ACC112 (cell line): ENCODE data around the gene OR6B3.

ENCODE experiments used
- H2AFZ ChIP-seq: fragments of 200-600 bp; sonication (generic); one replicate; pipeline ENCODE4 v1.6.0; 2017; ENCODE audit warnings: antibody characterized with exemption, low read length; ENCODE audit not compliant: unreplicated experiment
- H3K27ac ChIP-seq: fragments of 200-600 bp; sonication (generic); 2 replicates; pipeline ENCODE4 v1.5.1; 2014; ENCODE audit warnings: low read depth, mild to moderate bottlenecking, antibody characterized with exemption, low read length, moderate library complexity
- H3K27me3 ChIP-seq: fragments of 200-600 bp; sonication (generic); 2 replicates; pipeline ENCODE4 v1.6.1; 2014; ENCODE audit warnings: mild to moderate bottlenecking, antibody characterized with exemption, low read length, moderate library complexity, mixed read lengths; ENCODE audit not compliant: insufficient read depth
- H3K36me3 ChIP-seq: fragments of 200-600 bp; sonication (generic); 2 replicates; pipeline ENCODE4 v1.6.1; 2016; ENCODE audit warnings: mild to moderate bottlenecking, antibody characterized with exemption, low read length, moderate library complexity, mixed read lengths; ENCODE audit not compliant: insufficient read depth
- H3K4me1 ChIP-seq: fragments of 200-600 bp; sonication (generic); one replicate; pipeline ENCODE4 v1.6.1; 2016; ENCODE audit warnings: low read length, mixed read lengths; ENCODE audit not compliant: insufficient read depth, unreplicated experiment, control insufficient read depth
- H3K4me3 ChIP-seq: fragments of 200-600 bp; sonication (generic); 2 replicates; pipeline ENCODE4 v1.5.1; 2014; ENCODE audit warnings: mild to moderate bottlenecking, low read depth, low read length
- H3K79me2 ChIP-seq: fragments of 200-600 bp; sonication (generic); one replicate; pipeline ENCODE4 v1.6.0; 2016; ENCODE audit warnings: low read length; ENCODE audit not compliant: control insufficient read depth, unreplicated experiment, insufficient read depth

Gene OR6B3

GRCh38 chr2:240021488-240022104, 31.7 kb downstream of the OR6B3 start:
- Histone ChIP-seq H3K79me2 (peaks cover 49% of the 10 kb centered on the region), H2AFZ (no peak overlapping the region), H3K27ac (no peak overlapping the region), H3K4me1 (peaks cover 11% of the 10 kb centered on the region), H3K4me3 (no peak overlapping the region), H3K27me3 (no peaks in the 10 kb centered on the region), H3K36me3 (peaks cover 19% of the 10 kb centered on the region)

DNA sequence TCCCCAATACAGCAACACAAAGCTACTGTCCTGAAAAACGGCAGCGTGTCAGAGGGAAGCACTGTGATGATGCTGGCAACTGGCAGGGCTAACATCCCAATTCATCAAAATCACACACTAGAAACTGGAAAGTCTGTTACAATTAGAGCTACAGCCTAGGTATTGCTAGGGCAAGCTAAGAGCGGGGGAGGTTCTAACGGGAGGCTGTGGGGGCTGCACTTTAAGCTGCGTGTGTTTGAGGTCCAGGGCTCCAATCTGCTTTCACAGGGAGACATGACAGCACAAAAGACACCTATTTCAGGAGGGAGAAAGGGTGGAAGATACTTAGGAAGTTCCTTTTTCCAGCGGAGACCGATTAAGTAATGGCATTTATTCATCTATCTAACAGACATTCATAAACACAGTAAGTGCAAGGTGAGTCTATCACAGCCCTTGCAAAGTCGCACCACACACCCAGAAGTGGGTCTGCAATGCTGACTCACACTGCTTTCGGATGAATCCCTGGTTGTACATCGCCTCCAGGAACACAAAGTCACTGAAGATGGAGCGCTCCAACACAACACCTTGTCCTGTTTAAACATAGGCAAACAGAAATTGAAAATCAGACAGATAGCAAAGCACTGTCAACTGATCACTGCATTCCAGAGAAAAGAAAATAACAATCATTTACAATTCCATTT, 35.1 kb downstream of the OR6B3 start:
- no peak overlapping the region for H3K4me3 ChIP-seq
- H3K36me3 ChIP-seq = peaks cover 19% of the 10 kb centered on the region
- no peak overlapping the region for H3K27ac ChIP-seq
- peaks cover 32% of the 10 kb centered on the region for H3K79me2 ChIP-seq
- peaks cover 3% of the 10 kb centered on the region for H3K4me1 ChIP-seq
- no peak overlapping the region for H2AFZ ChIP-seq
- H3K27me3 ChIP-seq = no peaks in the 10 kb centered on the region

DNA sequence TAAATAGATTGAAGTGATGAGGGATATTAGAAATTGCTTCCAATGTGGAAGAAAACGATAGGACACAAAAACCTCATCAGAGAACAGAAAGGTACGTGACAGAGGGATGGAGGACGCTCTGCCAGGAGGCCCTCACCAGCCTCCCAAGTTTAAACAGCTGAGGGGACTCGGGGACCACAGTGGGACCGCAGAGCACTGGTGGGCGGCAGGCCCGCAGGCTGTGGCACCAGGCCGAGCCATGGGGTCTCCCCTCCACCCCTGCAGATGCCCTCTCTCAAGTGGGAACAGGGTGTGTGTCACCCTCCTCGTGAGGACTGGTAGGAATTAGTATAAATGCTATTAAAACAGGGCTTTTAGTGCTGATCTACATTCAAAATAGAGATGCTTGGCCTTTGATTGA, 39.0 kb downstream of the OR6B3 start:
- Histone ChIP-seq H3K27me3 (no peaks in the 10 kb centered on the region), H3K79me2 (peaks cover 3% of the 10 kb centered on the region), H3K4me1 (no peaks in the 10 kb centered on the region), H3K4me3 (no peak overlapping the region), H2AFZ (no peak overlapping the region), H3K27ac (no peak overlapping the region), H3K36me3 (peaks cover 11% of the 10 kb centered on the region)

DNA sequence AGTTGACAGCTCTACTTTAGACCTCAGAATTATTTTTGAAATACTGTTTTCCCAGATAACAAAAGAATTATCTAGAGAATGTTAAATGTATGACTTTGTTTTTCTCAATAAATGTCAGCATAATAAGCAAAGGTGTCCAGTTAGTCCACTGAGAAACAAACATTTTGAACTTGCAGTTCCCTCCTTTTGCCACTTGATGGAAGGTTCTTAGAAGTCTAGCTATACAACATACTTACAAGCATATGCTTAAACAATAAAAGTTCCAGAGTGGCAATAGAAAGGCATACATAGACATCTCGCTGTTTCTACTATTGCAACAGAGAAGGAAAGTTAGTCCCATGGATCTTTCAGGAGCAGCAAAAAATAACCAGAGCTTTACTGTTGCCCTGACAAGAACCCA, 40.0 kb downstream of the OR6B3 start:
- H3K4me3 ChIP-seq = no peak overlapping the region
- H2AFZ ChIP-seq = no peak overlapping the region
- no peak overlapping the region for H3K27ac ChIP-seq
- H3K4me1 ChIP-seq = no peaks in the 10 kb centered on the region
- peaks cover 9% of the 10 kb centered on the region for H3K36me3 ChIP-seq
- no peaks in the 10 kb centered on the region for H3K27me3 ChIP-seq
- H3K79me2 ChIP-seq = peaks cover under 1% of the 10 kb centered on the region

DNA sequence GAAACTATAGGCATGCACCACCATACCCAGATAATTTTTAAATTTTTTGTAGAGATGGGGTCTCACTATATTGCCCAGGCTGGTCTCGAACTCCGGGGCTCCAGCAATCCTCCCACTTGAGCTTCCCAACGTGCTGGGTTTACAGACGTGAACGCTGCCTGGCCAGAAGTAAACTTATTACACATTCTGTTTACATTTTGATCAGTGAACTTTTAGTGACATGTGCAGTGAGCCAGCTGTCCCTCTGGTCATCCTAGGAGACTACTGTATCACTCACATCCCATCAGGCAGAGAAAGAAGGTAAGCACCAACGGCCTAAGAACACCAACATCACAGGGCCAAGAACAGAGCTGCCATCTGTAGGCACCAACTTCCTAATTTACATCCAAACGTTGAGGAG, 50.3 kb downstream of the OR6B3 start:
- Histone ChIP-seq H3K27ac (no peak overlapping the region), H3K4me1 (no peaks in the 10 kb centered on the region), H3K27me3 (no peaks in the 10 kb centered on the region), H2AFZ (no peak overlapping the region), H3K36me3 (peaks cover 27% of the 10 kb centered on the region), H3K4me3 (no peak overlapping the region), H3K79me2 (no peaks in the 10 kb centered on the region)

GRCh38 chr2:240000671-240001070, 52.6 kb downstream of the OR6B3 start:
- no peaks in the 10 kb centered on the region for H3K27me3 ChIP-seq
- H3K4me3 ChIP-seq = no peak overlapping the region
- no peak overlapping the region for H3K27ac ChIP-seq
- H2AFZ ChIP-seq = no peak overlapping the region
- no peaks in the 10 kb centered on the region for H3K4me1 ChIP-seq
- H3K79me2 ChIP-seq = peaks cover 2% of the 10 kb centered on the region
- peaks cover 19% of the 10 kb centered on the region for H3K36me3 ChIP-seq

- H3K4me3 ChIP-seq = no peak overlapping the region
- H3K27me3 ChIP-seq = no peaks in the 10 kb centered on the region
- H3K27ac ChIP-seq = no peak overlapping the region
- H3K79me2 ChIP-seq = peaks cover 5% of the 10 kb centered on the region
- no peaks in the 10 kb centered on the region for H3K4me1 ChIP-seq
- no peak overlapping the region for H2AFZ ChIP-seq
- peaks cover 19% of the 10 kb centered on the region for H3K36me3 ChIP-seq
Observed at GRCh38 chr2:239997686-239998409, 55.5 kb downstream of the OR6B3 start.
